HepG2 (cell line): Measurements from ENCODE around the gene KAZN. TPM values are rescaled to one million over a fixed set of nuclear protein-coding genes. Genes with fewer than 3 reads are reported as not detected.
A peak's percentile ranks its signal among the peaks of the same experiment; 100 is the strongest.

Experiments used
- CAMTA2 ChIP-seq: sonication (generic); formaldehyde crosslinking; IDR thresholded peaks from 2 replicates; pipeline ENCODE4 v1.4.0; 2020; ENCODE audit warnings: mild to moderate bottlenecking, missing genetic modification reagents, borderline replicate concordance
- FLYWCH1 ChIP-seq: sonication (generic); formaldehyde crosslinking; IDR thresholded peaks from 2 replicates; pipeline ENCODE4 v1.8.1; 2023; ENCODE audit warnings: mild to moderate bottlenecking, missing genetic modification reagents
- FOXP1 ChIP-seq, 2 experiments: fragments of 450-650 bp in 1 of 2; IDR thresholded peaks; 2 replicates each; pipeline ENCODE4 v1.6.1; 2017 to 2018; ENCODE audit warnings: antibody characterized with exemption in 1 of 2
- HDAC1 ChIP-seq: sonication (generic); formaldehyde crosslinking; IDR thresholded peaks from 2 replicates; pipeline ENCODE4 v1.5.1; 2020; ENCODE audit warnings: mild to moderate bottlenecking, missing genetic modification reagents
- MAFF ChIP-seq: IDR thresholded peaks from 2 replicates; pipeline ENCODE4 v1.6.1; 2011; ENCODE audit warnings: low read depth, low read length, improper control_type of control experiment
- NFE2L2 ChIP-seq: fragments of 150-350 bp; IDR thresholded peaks from 2 replicates; pipeline ENCODE4 v1.6.1; 2014; ENCODE audit warnings: low read length
- SCMH1 ChIP-seq: sonication (generic); formaldehyde crosslinking; IDR thresholded peaks from 2 replicates; pipeline ENCODE4 v1.9.0; 2021; ENCODE audit warnings: missing genetic modification reagents, mild to moderate bottlenecking, borderline replicate concordance
- SSRP1 ChIP-seq: IDR thresholded peaks from 2 replicates; pipeline ENCODE4 v1.6.1; 2016; ENCODE audit warnings: control low read depth
- TRIM24 ChIP-seq: sonication (generic); formaldehyde crosslinking; IDR thresholded peaks from 2 replicates; pipeline ENCODE4 v1.8.0; 2022; ENCODE audit warnings: mild to moderate bottlenecking, missing genetic modification reagents
- ZBED4 ChIP-seq: sonication (generic); formaldehyde crosslinking; IDR thresholded peaks from 2 replicates; pipeline ENCODE4 v1.4.0; 2020; ENCODE audit warnings: missing genetic modification reagents, borderline replicate concordance
- ZNF17 ChIP-seq: sonication (generic); formaldehyde crosslinking; IDR thresholded peaks from 2 replicates; pipeline ENCODE4 v1.5.0; 2020; ENCODE audit warnings: mild to moderate bottlenecking, missing genetic modification reagents
- ZNF407 ChIP-seq: sonication (generic); formaldehyde crosslinking; IDR thresholded peaks from one replicate; pipeline ENCODE4 v1.5.1; 2020; ENCODE audit warnings: mild to moderate bottlenecking, missing genetic modification reagents; ENCODE audit errors: not compliant biosample characterization
- ZNF496 ChIP-seq: sonication (generic); formaldehyde crosslinking; IDR thresholded peaks from 2 replicates; pipeline ENCODE4 v1.8.1; 2023; ENCODE audit warnings: mild to moderate bottlenecking, moderate library complexity, missing genetic modification reagents; ENCODE audit not compliant: insufficient replicate concordance
- ZNF670 ChIP-seq: sonication (generic); formaldehyde crosslinking; IDR thresholded peaks from 2 replicates; pipeline ENCODE4 v1.8.0; 2022; ENCODE audit warnings: mild to moderate bottlenecking, missing genetic modification reagents, borderline replicate concordance
- ZNF678 ChIP-seq: sonication (generic); formaldehyde crosslinking; IDR thresholded peaks from 2 replicates; pipeline ENCODE4 v1.4.0; 2020; ENCODE audit warnings: mild to moderate bottlenecking, missing genetic modification reagents
- polyA plus RNA-seq, 8 experiments: library from polyadenylated mRNA; depleted of rRNA in 3 of 8; stranded (reverse) in 7 of 8; unstranded in 1 of 8; fragments of >200 nt; fragmentation: Illumina TruSeq in 4 of 8; extraction: Trizol in 4 of 8; gene quantifications; 2 replicates each; pipeline versions ENCODE4 v1.2.1 to v1.2.3, GENCODE V29; 2011 to 2016; ENCODE audit warnings: low read depth in 4 of 8, missing spikeins in 1 of 8, mixed read lengths in 1 of 8; ENCODE audit not compliant: insufficient read depth in 1 of 8
- total RNA-seq, 5 experiments: library from RNA; depleted of rRNA; stranded (reverse); fragments of >200 nt; fragmentation: Illumina TruSeq; extraction: Trizol; gene quantifications; 2 replicates each; pipeline ENCODE4 v1.2.3, GENCODE V29; 2016; ENCODE audit warnings: low read depth in 1 of 5
- TF ChIP-seq, protein P1 (sequence below): sonication (generic); formaldehyde crosslinking; IDR thresholded peaks from 2 replicates; pipeline ENCODE4 v1.9.0; 2021; ENCODE audit warnings: missing genetic modification reagents, borderline replicate concordance

Gene KAZN
- total and polyA plus RNA-seq, 2 of the 13 experiments (the other 11 are each of a cell fraction or from before 2014, with no cell fraction given), result 10.4 to 13.5 TPM

- TF ChIP-seq ZNF670 (CRISPR knock-in tag) (no peak), FOXP1 (IDR thresholded peaks at IDR 0.05) (no peak), FOXP1 (CRISPR knock-in tag; IDR thresholded peaks at IDR 0.05) (peak; percentile 58), FLYWCH1 (CRISPR knock-in tag) (no peak), ZNF496 (CRISPR knock-in tag) (no peak), CAMTA2 (CRISPR knock-in tag) (no peak), ZNF678 (CRISPR knock-in tag) (no peak), ZNF407 (CRISPR knock-in tag) (no peak), SCMH1 (CRISPR knock-in tag) (no peak), HDAC1 (CRISPR knock-in tag) (peak; percentile 66), ZNF17 (CRISPR knock-in tag) (no peak), ZBED4 (CRISPR knock-in tag) (peak; percentile 88; the same call in 1 of the 2 replicates), MAFF (no peak), SSRP1 (CRISPR knock-in tag) (no peak), NFE2L2 (no peak), TRIM24 (CRISPR knock-in tag) (no peak)
- TF ChIP-seq, protein P1, sequence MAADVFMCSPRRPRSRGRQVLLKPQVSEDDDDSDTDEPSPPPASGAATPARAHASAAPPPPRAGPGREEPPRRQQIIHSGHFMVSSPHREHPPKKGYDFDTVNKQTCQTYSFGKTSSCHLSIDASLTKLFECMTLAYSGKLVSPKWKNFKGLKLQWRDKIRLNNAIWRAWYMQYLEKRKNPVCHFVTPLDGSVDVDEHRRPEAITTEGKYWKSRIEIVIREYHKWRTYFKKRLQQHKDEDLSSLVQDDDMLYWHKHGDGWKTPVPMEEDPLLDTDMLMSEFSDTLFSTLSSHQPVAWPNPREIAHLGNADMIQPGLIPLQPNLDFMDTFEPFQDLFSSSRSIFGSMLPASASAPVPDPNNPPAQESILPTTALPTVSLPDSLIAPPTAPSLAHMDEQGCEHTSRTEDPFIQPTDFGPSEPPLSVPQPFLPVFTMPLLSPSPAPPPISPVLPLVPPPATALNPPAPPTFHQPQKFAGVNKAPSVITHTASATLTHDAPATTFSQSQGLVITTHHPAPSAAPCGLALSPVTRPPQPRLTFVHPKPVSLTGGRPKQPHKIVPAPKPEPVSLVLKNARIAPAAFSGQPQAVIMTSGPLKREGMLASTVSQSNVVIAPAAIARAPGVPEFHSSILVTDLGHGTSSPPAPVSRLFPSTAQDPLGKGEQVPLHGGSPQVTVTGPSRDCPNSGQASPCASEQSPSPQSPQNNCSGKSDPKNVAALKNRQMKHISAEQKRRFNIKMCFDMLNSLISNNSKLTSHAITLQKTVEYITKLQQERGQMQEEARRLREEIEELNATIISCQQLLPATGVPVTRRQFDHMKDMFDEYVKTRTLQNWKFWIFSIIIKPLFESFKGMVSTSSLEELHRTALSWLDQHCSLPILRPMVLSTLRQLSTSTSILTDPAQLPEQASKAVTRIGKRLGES (CRISPR knock-in tag), result no peak
These were observed 552.9 kb downstream of the KAZN start (continued) for GRCh38 chr1:15151377-15151806.
